ENCODE measurements around the gene MEGF11.

DNA sequence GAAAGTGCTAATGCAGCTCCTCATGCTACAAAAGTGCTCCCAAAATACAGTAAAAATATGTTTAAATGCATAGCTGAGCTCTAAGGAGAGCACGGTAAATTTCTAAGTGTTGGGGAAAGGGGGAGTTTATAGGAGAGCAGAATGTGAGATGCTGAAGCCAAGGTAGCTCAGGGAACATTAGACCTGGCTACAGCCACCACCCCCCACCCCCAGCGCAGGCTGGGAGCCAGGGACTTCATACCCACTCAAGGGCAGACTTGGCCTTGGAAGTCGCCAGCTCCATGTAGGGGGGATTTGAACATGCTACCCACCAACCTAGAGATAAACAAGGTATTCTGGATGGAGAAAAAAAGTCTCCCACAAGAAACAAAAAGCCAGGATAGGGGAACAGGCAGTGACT, 142.2 kb downstream of the MEGF11 start:
- TF ChIP-seq POLR2A (IDR thresholded peaks at IDR 0.05), result no peak
- TF ChIP-seq, protein P1, sequence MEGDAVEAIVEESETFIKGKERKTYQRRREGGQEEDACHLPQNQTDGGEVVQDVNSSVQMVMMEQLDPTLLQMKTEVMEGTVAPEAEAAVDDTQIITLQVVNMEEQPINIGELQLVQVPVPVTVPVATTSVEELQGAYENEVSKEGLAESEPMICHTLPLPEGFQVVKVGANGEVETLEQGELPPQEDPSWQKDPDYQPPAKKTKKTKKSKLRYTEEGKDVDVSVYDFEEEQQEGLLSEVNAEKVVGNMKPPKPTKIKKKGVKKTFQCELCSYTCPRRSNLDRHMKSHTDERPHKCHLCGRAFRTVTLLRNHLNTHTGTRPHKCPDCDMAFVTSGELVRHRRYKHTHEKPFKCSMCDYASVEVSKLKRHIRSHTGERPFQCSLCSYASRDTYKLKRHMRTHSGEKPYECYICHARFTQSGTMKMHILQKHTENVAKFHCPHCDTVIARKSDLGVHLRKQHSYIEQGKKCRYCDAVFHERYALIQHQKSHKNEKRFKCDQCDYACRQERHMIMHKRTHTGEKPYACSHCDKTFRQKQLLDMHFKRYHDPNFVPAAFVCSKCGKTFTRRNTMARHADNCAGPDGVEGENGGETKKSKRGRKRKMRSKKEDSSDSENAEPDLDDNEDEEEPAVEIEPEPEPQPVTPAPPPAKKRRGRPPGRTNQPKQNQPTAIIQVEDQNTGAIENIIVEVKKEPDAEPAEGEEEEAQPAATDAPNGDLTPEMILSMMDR (IDR thresholded peaks at IDR 0.05), result no peak
